ENCODE measurements around the gene SYT8. TPM values are rescaled to one million over a fixed set of nuclear protein-coding genes. Genes with fewer than 3 reads are reported as not detected.

The SYT8 gene
- total and polyA plus RNA-seq, 5 donors from 2014 or later = not detected

DNA sequence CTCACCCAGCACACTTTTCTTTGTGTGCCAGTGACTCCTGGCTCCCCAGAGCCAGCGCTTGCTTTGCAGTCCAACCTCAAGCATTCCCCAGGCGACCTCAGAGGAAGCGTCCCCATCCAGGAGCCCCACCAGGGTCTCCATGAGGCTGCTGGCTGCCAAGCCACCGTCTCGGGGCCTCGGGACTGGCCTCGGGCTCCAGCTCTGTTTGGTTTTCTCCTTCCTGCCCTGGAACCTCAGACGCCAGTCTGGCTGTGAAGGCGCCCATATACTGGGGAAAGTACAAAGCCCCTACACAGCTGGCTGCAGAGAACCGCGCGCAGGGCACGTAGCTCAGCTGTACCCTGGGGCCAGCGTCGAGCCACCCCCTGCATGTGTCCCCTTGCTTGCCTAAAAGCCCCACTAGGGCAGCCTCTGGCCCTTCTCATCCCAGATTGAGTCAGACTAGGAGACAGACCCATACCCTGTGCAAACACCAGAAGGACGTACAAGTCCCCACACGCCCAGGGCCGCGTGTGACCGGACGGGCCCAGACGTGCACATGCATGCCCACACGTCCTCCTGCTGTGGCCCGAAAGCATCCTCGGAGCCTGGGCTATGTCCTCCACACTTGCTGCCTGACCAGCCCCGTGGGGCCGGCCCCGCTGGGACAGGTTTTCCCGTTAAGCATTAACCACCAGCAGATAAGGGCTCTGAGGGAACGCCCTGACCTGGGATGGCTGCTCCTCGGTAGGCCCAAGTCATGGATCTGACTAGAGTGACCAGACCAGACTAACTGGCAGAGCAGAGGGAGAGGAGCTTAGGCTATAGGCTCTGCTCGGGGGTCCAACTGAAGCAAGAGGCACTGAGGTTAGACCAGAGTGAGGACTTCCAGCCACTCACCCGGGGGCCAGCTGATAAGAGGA is 4.2 kb upstream of the SYT8 start:
- Mint-ChIP-seq H3K4me3 (no peak overlapping the region), H3K4me1 (peaks cover 0 to 2% (median 0%) of the 10 kb centered on the region in 4 donors), H3K27me3 (peaks cover 5% of the 10 kb centered on the region), H3K27ac (no peak overlapping the region), H3K9me3 (no peaks in the 10 kb centered on the region), H3K36me3 (no peaks in the 10 kb centered on the region)
- Histone ChIP-seq H3K4me3 (ENCODE audit: low read depth, low read length) (no peak overlapping the region), H3K27ac (ENCODE audit: insufficient read depth, low read length, poor library complexity, severe bottlenecking) (no peak overlapping the region), H3K27me3 (ENCODE audit: control insufficient read depth, insufficient read depth, low read length) (no peaks in the 10 kb centered on the region), H3K36me3 (ENCODE audit: control insufficient read depth, insufficient read depth, low read length) (no peaks in the 10 kb centered on the region), H3K4me1 (ENCODE audit: control insufficient read depth, insufficient read depth, low read length, poor library complexity, severe bottlenecking) (peaks cover 5% of the 10 kb centered on the region), H3K9me3 (ENCODE audit: control insufficient read depth in 2 of 2, low read length in 2 of 2) (no peaks in the 10 kb centered on the region)
- DNase-seq = no peak
- no peak for ATAC-seq (ENCODE audit: low read depth in 2 of 2)

DNA sequence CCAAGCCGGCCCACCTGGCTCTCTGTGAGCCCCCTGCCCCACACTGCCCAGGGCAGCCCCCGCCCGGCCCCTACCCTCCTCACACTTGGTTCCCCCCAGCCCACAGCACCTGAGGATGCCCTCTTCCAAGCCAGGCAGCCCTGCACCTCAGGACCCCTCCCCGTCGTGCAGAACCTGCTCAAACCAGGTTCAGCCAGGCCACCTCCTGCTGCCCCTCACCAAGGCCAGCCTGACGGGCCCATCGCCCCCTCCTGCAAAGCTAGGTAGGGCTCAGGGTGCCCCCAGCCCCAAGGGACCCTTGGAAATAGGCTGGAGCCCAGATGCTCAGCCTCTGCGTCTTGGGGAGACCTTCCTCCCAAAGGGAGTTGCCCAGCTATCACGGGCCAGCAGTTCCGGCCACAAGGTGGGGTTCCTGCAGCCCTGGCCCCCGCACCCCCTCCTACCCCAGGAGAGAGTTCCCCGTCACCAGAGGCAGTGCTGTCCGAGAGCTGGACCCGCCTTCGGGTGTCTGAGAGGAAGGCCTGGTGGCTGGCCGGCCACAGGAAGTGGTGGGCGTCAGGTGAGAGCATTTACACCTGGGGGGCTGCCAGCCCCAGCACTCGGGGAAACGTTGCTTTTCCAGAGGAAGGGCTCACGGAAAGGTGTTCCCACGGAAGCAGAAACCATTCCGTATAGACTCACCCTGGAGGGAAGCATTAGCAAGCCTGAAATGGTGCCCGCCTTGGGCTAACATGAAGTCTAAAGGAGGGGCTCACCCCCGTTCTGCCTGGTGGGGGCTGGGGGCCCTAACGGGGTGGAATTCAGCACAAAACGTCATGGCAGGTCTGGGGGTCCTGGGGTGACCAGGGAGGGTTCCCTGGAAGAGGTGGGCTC is 3.2 kb upstream of the SYT8 start:
- no peak for DNase-seq
- H3K4me3 ChIP-seq (ENCODE audit: low read depth, low read length) = no peak overlapping the region

DNA sequence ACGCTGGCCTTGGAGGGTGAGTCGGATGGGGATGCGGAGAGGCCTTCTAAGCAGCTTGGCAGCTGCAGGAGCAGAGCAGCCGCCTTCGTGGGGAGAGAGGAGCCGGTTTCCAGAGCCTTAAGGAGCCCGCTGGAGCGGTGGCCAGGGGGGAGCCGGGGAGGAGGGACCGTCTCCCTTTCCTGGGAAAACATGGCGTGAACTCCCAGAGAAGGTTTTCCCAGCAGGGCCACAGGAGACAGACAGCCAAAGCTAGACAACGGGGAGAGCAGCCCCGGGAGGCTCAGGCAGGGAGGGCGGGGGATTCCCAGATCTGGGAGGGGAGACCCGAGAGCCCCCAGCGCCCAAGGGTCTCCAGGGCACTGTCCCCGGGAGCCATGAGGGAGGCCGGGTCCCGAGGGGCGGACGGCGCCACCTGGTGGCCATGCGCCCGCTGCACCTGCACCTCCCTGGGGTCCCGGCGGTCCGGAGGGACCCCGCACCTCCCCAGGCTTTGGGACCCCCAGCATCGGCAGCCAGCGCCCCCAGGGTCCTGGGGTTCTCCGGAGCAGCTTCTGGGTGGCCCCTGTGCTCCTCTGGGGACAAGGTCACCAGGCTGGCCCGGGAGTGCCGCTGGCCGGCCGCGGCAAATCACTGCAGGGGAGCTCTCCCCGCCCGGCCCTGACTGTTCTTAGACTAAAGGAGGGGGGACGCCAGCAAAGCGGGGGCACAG is 2.4 kb upstream of the SYT8 start:
- Histone ChIP-seq H3K27ac (ENCODE audit: insufficient read depth, low read length, poor library complexity, severe bottlenecking) (no peak overlapping the region), H3K4me1 (ENCODE audit: control insufficient read depth, insufficient read depth, low read length, poor library complexity, severe bottlenecking) (peaks cover 5% of the 10 kb centered on the region), H3K9me3 (ENCODE audit: control insufficient read depth in 2 of 2, low read length in 2 of 2) (no peaks in the 10 kb centered on the region), H3K36me3 (ENCODE audit: control insufficient read depth, insufficient read depth, low read length) (no peaks in the 10 kb centered on the region), H3K27me3 (ENCODE audit: control insufficient read depth, insufficient read depth, low read length) (no peaks in the 10 kb centered on the region), H3K4me3 (ENCODE audit: low read depth, low read length) (no peak overlapping the region)
- peaks cover 0 to 2% (median 0%) of the 10 kb centered on the region in 4 donors for H3K4me1 Mint-ChIP-seq
- H3K36me3 Mint-ChIP-seq = no peaks in the 10 kb centered on the region
- peaks cover 5% of the 10 kb centered on the region for H3K27me3 Mint-ChIP-seq
- peak; percentile 54 to 63 for ATAC-seq (ENCODE audit: low read depth in 2 of 2)
- H3K4me3 Mint-ChIP-seq = no peak overlapping the region
- peak overlapping the region in 1 of 3 donors; percentile 52 for H3K27ac Mint-ChIP-seq
- DNase-seq = peak; percentile 31 to 63 (median 53)
- no peaks in the 10 kb centered on the region for H3K9me3 Mint-ChIP-seq

More for the DNA sequence above, 3.2 kb upstream of the SYT8 start:
- Mint-ChIP-seq H3K4me1 (peaks cover 0 to 2% (median 0%) of the 10 kb centered on the region in 4 donors), H3K27ac (peak overlapping the region in 1 of 3 donors; percentile 52), H3K4me3 (no peak overlapping the region), H3K27me3 (peaks cover 5% of the 10 kb centered on the region), H3K36me3 (no peaks in the 10 kb centered on the region), H3K9me3 (no peaks in the 10 kb centered on the region)
- peaks cover 5% of the 10 kb centered on the region for H3K4me1 ChIP-seq (ENCODE audit: control insufficient read depth, insufficient read depth, low read length, poor library complexity, severe bottlenecking)
- H3K36me3 ChIP-seq (ENCODE audit: control insufficient read depth, insufficient read depth, low read length) = no peaks in the 10 kb centered on the region
- H3K27ac ChIP-seq (ENCODE audit: insufficient read depth, low read length, poor library complexity, severe bottlenecking) = no peak overlapping the region
- ATAC-seq (ENCODE audit: low read depth in 2 of 2) = no peak
- no peaks in the 10 kb centered on the region for H3K27me3 ChIP-seq (ENCODE audit: control insufficient read depth, insufficient read depth, low read length)
- H3K9me3 ChIP-seq (ENCODE audit: control insufficient read depth in 2 of 2, low read length in 2 of 2) = no peaks in the 10 kb centered on the region

DNA sequence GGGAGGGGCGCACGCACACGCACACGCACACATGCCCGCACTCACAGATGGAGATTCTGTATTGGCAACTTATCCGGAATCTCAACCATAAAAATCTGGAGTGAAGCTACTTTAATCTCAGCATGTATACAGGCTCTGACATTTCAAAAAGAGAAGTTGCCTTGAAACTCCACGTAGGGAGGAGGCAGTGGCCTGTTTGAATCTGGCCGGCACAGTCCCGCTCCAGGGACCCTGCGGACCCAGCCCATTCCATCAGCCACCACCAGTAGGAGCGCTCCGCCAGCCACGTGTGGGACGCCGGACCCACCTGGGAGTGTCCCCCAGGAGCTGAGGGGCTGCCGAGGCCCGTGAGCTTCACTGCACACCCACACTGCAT is 1.9 kb upstream of the SYT8 start:
- Histone ChIP-seq H3K4me3 (ENCODE audit: low read depth, low read length) (no peak overlapping the region), H3K27me3 (ENCODE audit: control insufficient read depth, insufficient read depth, low read length) (no peaks in the 10 kb centered on the region), H3K4me1 (ENCODE audit: control insufficient read depth, insufficient read depth, low read length, poor library complexity, severe bottlenecking) (peaks cover 11% of the 10 kb centered on the region), H3K9me3 (ENCODE audit: control insufficient read depth in 2 of 2, low read length in 2 of 2) (no peaks in the 10 kb centered on the region), H3K36me3 (ENCODE audit: control insufficient read depth, insufficient read depth, low read length) (no peaks in the 10 kb centered on the region), H3K27ac (ENCODE audit: insufficient read depth, low read length, poor library complexity, severe bottlenecking) (no peak overlapping the region)
- Mint-ChIP-seq H3K27ac (peak overlapping the region in 1 of 3 donors; percentile 48), H3K4me3 (no peak overlapping the region), H3K9me3 (no peaks in the 10 kb centered on the region), H3K4me1 (peaks cover 0 to 5% (median 0%) of the 10 kb centered on the region in 4 donors), H3K36me3 (no peaks in the 10 kb centered on the region), H3K27me3 (peaks cover 5% of the 10 kb centered on the region)
- DNase-seq = no peak
- no peak for ATAC-seq (ENCODE audit: low read depth in 2 of 2)

DNA sequence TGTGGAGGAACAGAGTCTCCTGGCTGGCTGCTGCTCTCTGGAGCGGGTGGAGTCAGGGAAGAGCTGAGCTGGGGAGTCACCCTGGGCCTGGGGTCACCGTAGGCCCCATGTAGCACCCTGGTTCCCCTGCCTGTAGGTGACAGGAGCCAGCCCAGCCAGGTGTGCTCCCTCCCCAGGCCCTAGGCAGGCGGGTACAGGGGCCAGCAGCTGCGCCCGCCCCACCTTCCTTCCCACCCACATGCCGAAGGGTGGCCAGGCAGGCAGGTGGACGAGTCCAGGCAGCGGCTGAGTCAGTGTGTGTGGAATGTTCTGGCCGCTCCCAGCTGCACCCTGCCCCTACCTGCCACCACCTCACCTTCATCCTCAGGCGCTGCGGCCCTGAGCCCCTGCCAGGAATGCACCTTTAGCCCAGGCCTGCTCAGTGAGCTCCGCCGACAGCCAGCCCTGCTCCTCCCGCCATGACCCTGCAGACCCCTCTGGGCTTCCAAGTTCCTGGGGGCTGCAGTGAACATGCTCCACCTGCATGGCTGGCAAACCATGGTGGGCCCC is 654 bp upstream of the SYT8 start:
- H3K27ac Mint-ChIP-seq = no peak overlapping the region
- no peak for DNase-seq
- no peaks in the 10 kb centered on the region for H3K27me3 ChIP-seq (ENCODE audit: control insufficient read depth, insufficient read depth, low read length)

DNA sequence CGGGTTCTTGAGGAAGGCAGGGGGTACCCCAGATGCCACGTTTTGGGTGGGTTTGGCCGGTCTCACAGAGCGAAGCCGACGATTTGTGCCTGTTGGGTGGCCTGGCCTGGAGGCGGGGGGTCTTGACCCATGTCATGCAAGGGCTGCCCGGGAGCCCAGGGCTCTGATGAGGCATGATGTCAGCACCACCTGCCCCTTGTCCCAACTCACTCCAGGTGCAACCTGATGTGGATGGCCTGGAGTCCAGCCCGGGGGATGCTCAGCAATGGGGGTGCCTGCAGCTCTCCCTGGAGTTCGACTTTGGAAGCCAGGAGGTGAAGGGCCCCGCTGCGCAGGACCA is 851 bp downstream of the SYT8 start:
- H3K36me3 Mint-ChIP-seq = no peaks in the 10 kb centered on the region
- H3K27me3 ChIP-seq (ENCODE audit: control insufficient read depth, insufficient read depth, low read length) = no peaks in the 10 kb centered on the region
- H3K27ac ChIP-seq (ENCODE audit: insufficient read depth, low read length, poor library complexity, severe bottlenecking) = no peak overlapping the region
- H3K9me3 ChIP-seq (ENCODE audit: control insufficient read depth in 2 of 2, low read length in 2 of 2) = no peaks in the 10 kb centered on the region
- H3K27me3 Mint-ChIP-seq = no peaks in the 10 kb centered on the region
- no peak for DNase-seq
- H3K4me3 Mint-ChIP-seq = no peak overlapping the region
- peaks cover 0 to 13% (median 3%) of the 10 kb centered on the region in 4 donors for H3K4me1 Mint-ChIP-seq
- no peak for ATAC-seq (ENCODE audit: low read depth in 2 of 2)
- H3K27ac Mint-ChIP-seq = no peak overlapping the region
- H3K36me3 ChIP-seq (ENCODE audit: control insufficient read depth, insufficient read depth, low read length) = no peaks in the 10 kb centered on the region
- no peaks in the 10 kb centered on the region for H3K9me3 Mint-ChIP-seq
- no peak overlapping the region for H3K4me3 ChIP-seq (ENCODE audit: low read depth, low read length)
- peaks cover 32% of the 10 kb centered on the region for H3K4me1 ChIP-seq (ENCODE audit: control insufficient read depth, insufficient read depth, low read length, poor library complexity, severe bottlenecking)

More for the DNA sequence above, 654 bp upstream of the SYT8 start:
- H3K4me3 ChIP-seq (ENCODE audit: low read depth, low read length) = no peak overlapping the region
- Mint-ChIP-seq H3K27me3 (no peaks in the 10 kb centered on the region), H3K4me1 (peaks cover 0 to 7% (median 0%) of the 10 kb centered on the region in 4 donors), H3K36me3 (no peaks in the 10 kb centered on the region), H3K4me3 (no peak overlapping the region), H3K9me3 (no peaks in the 10 kb centered on the region)
- H3K9me3 ChIP-seq (ENCODE audit: control insufficient read depth in 2 of 2, low read length in 2 of 2) = no peaks in the 10 kb centered on the region
- no peak overlapping the region for H3K27ac ChIP-seq (ENCODE audit: insufficient read depth, low read length, poor library complexity, severe bottlenecking)
- H3K4me1 ChIP-seq (ENCODE audit: control insufficient read depth, insufficient read depth, low read length, poor library complexity, severe bottlenecking) = peaks cover 20% of the 10 kb centered on the region
- H3K36me3 ChIP-seq (ENCODE audit: control insufficient read depth, insufficient read depth, low read length) = no peaks in the 10 kb centered on the region
- no peak for ATAC-seq (ENCODE audit: low read depth in 2 of 2)
